GM18499 (cell line): Measurements from ENCODE around the gene PNLIPRP1.

ENCODE experiments used
- ATAC-seq: cut with Tn5 transposase; IDR thresholded peaks from one replicate; pipeline ENCODE4 v1.9.1; 2021; ENCODE audit warnings: moderate number of reproducible peaks; ENCODE audit not compliant: insufficient read depth, unreplicated experiment

Gene PNLIPRP1

GRCh38 chr10:116598329-116598728, 7.6 kb downstream of the PNLIPRP1 start:
- no peak for ATAC-seq

- ATAC-seq: no peak
Measured at GRCh38 chr10:116599991-116600390, 9.2 kb downstream of the PNLIPRP1 start.

DNA sequence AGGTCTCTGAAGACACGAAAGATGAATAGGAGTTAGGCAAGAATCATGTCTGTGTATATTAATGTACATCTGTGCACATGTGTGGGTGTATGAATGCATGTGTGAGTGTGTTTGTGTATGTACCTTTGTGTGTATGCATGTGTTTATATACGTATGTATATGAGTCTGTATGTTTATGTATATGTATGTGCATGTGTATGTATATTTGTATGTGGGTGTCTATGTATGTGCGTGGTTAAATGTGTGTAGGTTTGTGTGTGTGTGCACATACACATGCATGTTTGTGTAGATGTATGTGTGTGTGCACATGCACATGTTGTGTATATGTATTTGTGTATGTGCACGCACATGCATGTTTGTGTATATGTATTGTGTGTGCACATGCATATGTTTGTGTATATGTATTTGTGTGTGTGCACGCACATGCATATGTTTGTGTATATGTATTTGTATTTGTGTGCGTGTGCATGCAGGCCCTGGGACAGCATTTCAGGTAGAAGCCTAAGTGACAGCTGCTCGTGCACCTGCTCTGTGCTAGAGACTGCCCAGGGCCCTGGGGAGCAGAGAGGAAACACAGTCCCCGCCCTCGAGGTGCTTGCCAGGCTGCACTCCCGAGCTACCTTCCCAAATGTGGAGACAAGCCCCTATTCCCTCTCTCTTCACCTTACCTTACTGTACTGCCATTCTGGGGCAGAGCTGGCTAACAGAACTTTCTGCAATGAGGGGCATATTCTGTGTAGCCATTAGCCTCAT, 12.1 kb downstream of the PNLIPRP1 start:
- no peak for ATAC-seq

GRCh38 chr10:116606061-116606483, 15.3 kb downstream of the PNLIPRP1 start:
- no peak for ATAC-seq

DNA sequence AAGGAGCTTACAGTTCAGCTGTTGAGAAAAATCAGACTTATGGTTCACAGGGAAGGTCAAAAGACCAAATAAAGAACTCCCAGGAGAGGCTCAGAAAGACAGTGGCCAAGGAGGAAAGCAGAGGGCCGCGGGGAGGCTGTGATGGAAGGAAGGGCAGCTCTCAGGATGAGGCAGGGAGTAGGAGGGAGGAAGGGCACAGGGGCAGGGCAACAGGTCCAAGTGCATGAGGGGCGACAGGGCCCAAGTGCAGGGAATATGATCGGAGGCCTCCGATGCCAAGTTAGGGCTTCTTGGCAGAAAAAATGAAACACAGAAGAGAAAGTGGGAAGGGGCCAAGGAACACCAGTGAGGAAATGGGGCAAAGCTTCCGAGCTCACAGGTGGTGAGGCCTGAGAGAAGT, 16.6 kb downstream of the PNLIPRP1 start:
- ATAC-seq: no peak

DNA sequence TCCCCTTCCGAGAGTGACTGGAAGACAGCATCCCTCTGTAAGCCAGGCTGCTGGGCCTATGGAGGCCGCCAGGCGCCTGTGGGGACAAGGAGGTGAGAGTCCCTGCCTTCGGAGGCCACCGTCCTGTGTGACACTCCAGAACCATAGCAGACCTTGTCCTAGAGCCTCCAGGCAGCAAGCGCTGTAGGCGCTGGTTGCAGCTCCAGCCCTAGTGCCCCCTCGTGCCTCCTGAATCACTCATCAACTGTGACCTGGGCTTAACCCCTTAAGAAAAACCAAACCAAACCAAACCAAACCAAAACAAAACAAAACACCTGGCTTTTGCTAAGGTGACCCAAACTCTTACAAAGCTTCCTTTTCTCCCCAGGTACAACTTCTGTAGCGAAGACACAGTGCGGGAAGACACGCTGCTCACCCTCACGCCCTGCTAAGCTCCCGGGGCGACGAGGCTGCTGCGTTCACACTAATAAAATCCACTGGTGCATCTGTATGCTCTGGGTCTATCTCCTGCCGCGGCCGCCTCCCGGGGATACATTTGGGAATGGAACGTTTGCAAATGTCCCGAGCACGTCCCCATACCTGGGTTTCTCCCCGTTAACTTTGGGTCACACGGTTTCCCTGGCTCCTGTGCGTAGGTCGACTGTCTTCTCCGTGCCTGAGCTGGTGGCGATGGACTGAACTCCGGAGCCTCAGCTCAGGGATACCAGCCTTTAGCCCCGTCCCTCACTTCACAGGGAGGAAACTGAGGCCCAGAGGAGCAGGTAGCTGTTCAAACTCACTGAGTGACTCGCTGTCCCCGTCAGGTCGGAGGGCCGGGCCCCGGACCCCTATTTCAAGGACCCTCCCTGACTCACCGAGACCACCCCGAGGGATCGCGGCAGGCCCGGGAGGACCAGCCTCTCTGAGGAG, 18.2 kb downstream of the PNLIPRP1 start:
- no peak for ATAC-seq

GRCh38 chr10:116610443-116611152, 19.8 kb downstream of the PNLIPRP1 start:
- no peak for ATAC-seq

DNA sequence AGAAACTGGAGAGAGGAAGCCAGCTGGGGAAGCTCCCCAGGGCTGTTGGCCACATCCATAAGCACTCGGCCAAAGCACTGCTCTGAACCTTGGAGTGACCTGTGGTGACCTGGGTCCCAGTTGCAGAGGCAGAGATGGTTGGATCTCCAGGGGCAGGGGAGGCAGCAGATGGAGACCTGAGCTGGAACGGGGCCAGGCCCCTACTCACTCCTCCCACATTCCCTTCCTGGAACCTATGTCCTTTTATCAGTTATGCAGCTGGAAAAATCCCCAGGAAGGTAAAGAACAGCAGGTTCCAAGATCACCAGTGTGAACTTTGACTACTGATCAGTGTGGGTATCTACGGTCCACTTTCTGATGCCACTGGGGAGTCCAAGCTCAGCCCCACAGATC, 20.4 kb downstream of the PNLIPRP1 start:
- ATAC-seq: no peak

DNA sequence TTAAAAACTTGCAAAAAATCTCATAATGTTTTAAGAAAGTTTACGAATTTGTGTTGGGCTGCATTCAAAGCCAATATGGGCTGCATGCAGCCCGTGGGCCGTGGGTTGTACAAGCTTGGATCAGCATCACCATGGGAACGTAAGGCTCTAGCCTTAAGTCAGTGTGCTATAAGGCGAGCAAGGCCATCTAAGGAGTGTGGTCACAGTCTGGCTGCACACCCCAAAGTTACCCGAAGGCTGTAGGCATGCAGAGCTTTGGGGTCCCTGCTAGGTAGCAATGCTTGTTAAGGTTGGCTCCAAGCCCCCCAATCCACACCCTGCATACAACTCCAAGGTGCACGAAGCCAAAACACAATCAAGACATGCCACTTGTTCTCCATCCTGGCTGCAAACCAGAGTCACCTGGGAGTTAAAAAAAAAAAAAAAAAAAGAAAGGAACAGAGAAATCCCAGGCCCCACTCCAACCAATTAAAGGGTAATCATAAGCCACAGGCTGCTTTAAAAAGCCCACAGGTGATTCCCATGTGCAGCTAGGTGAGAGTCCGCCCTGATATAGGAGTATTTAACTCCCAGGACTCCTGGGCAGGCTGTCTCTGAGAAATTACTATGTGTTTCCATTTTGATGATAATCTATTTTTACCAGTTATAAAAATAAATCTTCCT, 21.5 kb downstream of the PNLIPRP1 start:
- no peak for ATAC-seq

DNA sequence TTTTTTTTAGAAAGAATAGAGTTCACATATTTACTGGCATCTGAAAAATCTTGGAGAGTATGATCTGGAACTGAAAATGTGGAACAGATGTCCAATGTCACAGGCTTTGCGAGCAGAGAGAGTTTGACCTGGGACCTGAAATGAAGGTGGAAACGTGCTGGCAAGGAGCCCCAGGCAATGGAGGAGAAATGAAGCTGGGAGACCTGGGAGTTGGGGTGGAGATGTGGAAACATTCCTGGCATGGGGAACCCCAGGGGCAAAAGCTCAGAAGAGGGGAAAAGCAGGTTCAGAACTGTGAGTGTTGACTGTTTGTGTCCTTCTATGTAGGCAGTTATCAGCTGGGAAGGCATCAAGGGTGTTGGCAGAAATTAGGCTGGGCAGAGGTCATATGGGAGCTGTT, 22.7 kb downstream of the PNLIPRP1 start:
- no peak for ATAC-seq

- no peak for ATAC-seq
Measured at GRCh38 chr10:116614796-116615195, 24.0 kb downstream of the PNLIPRP1 start.

GRCh38 chr10:116615199-116615776, 24.5 kb downstream of the PNLIPRP1 start:
- ATAC-seq: no peak

DNA sequence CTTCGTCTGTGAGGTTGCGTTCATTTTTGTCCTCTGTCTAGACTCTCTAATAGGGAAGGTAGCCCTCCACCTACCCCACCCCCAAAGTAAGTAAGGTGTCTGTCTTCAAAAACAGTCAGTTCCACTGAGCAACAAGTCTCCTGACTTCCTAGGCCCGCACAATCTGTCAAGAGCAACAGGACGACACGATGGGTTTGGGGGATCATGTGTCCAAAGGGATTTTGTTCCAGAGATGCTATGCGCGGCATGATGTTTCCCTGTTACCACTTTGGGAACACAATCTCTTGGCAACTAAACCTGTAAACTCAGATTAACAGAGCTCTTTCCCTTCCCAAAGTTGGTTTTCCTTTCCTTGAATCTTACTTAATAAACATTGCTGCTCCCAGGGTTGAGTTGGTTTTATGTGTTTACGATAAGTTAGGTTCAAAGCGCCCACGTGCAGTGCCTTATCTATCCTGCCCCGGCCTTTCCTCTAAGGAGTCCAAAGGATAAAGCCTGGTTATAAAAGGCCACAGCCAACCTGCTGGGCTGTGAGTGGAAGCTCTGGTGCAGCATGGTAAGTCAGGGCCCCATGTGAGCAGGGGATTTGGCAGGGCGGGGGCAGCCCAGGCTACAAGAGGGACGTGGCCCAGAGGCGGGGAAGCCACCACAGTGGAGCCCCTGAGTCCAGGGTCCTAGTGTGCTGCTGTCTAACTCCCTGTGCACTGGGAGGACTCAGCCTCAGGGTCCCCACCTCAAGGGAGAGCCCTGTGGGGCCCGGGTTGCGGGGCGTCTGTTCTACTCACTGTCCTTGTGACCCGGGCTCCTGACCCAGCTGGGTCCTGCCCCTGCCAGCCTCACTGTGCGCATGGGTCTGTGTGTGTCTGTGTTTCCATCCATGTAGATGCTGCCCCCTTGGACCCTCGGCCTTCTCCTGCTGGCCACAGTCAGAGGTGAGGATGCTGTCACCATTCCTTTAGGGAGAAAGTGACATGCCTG, 30.0 kb downstream of the PNLIPRP1 start, which contains the start of gene PNLIPRP2:
Gene PNLIPRP2, plus strand, starts transcription at position 531 of the 978 bp plus-strand sequence.
- no peak for ATAC-seq

DNA sequence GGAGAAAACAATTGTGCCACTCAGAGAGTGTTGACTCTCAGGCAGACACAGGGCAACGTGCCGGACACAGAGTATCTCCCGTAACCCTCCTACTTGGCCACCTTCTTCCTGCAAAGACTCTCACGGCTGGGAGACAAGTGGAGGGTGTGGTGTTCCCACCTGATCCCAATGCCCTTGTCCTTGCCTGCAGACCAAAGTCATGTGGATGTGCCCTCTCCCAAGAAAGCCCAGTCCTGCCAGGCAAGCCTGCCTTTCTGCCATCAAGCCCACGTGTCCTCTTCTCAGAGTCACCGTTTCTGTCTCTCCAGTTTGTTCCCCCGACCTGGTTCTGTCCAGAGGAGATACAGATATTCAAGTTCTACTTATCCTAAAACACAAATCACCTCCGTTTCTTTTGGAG, 30.7 kb downstream of the PNLIPRP1 start:
- no peak for ATAC-seq

DNA sequence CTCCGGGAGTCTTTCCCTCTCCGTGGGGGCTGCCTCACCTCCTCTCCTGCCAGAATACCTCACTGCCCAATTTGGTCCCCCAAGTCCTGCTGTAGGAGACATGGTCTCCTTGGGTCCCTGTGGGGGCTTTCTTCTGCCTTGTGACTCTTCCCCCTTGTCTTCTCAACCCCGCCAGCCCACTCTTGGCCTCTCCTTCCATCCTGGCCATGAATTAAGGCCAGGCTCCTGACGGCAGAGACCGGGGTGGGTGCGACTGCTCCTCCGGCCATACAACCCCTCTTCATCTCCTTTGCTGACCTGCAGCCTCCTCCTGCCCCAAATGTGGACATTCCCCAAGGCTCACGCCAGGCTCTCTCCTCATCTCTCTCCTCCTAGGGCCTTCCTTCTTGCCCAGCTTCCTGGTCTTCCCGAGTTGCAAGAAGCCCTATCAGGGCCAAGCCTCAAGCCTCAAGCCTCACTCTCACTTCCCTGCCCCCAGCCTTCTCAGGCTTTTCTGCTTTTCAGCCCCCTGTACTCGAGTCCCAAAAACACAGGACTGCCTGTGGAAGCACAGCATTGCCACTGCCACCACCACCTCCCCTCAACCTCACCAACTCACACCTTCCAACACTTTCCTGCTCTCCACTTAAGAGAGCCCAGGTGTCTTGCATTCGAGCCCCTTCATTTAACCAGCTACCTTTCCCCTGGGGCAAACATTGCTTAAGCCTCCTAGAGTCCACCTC, 31.3 kb downstream of the PNLIPRP1 start:
- ATAC-seq: no peak

DNA sequence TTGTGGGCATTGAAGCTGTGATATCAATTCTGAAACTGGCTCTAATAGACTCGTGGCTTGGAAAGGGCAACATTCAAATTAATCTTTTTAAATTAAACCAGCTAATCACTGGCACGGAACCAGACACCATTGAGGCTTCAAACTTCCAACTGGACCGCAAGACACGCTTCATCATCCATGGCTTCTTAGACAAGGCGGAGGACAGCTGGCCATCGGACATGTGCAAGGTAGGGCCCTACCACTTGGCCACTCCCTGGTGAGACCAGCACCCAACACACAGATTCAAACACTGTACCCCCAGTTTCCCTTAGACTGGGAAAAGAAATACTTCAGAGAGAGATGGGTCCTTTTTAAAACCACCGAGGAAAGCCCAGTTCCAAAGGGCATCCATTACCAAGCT, 35.1 kb downstream of the PNLIPRP1 start:
- ATAC-seq: no peak

- ATAC-seq: no peak
Measured at GRCh38 chr10:116626815-116627214, 36.1 kb downstream of the PNLIPRP1 start.

- no peak for ATAC-seq
Measured at GRCh38 chr10:116627386-116627933, 36.7 kb downstream of the PNLIPRP1 start.
